Adrenal gland (tissue), 5 donors: ENCODE data around the gene TMEM132D.

Source experiments
- POLR2A ChIP-seq, 2 donors: fragments of 450-650 bp; IDR thresholded peaks; one replicate each; pipeline ENCODE4 v1.6.1; 2017; ENCODE audit warnings: antibody characterized with exemption in 2 of 2, mild to moderate bottlenecking in 2 of 2, moderate library complexity in 1 of 2
- TF ChIP-seq, protein P1 (sequence below), 6 experiments: fragments of 450-650 bp in 4 of 6; fragments of 200-600 bp in 2 of 6; sonication (generic) in 1 of 6; IDR thresholded peaks; 1 replicate in 5 of 6; 2 replicates in 1 of 6; pipeline versions ENCODE4 v1.5.1 to v1.8.0; 2016 to 2021; ENCODE audit warnings: antibody characterized with exemption in 6 of 6, mild to moderate bottlenecking in 2 of 6, moderate library complexity in 1 of 6
- donor health status: DM: no; HTN: no; CAD: no.

DNA sequence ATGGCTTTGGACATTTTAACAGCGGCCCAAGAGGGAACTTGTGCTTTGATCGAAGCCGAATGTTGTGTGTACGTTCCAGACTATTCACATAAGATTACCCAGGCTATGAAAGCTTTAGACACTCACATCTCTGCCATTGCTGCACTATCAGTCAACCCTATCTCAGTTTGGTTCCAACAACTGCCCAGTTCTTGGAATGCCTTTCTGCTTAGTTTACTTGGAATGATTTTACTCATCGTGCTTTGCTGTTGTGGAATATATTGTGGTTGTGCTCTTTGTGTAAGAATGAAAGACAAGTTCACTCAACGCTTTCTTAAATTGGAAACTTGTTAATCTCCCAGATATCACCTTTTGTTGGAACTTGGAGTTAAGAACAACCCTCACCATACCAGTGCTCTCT is 552.3 kb downstream of the TMEM132D start:
- TF ChIP-seq, protein P1, sequence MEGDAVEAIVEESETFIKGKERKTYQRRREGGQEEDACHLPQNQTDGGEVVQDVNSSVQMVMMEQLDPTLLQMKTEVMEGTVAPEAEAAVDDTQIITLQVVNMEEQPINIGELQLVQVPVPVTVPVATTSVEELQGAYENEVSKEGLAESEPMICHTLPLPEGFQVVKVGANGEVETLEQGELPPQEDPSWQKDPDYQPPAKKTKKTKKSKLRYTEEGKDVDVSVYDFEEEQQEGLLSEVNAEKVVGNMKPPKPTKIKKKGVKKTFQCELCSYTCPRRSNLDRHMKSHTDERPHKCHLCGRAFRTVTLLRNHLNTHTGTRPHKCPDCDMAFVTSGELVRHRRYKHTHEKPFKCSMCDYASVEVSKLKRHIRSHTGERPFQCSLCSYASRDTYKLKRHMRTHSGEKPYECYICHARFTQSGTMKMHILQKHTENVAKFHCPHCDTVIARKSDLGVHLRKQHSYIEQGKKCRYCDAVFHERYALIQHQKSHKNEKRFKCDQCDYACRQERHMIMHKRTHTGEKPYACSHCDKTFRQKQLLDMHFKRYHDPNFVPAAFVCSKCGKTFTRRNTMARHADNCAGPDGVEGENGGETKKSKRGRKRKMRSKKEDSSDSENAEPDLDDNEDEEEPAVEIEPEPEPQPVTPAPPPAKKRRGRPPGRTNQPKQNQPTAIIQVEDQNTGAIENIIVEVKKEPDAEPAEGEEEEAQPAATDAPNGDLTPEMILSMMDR (IDR thresholded peaks at IDR 0.05), result no peak
- TF ChIP-seq POLR2A (IDR thresholded peaks at IDR 0.05), result no peak
